GM18499 (cell line): ENCODE measurements around the gene POGZ.

Source experiments
- ATAC-seq: cut with Tn5 transposase; IDR thresholded peaks from one replicate; pipeline ENCODE4 v1.9.1; 2021; ENCODE audit warnings: moderate number of reproducible peaks; ENCODE audit not compliant: insufficient read depth, unreplicated experiment

The POGZ gene, protein sequence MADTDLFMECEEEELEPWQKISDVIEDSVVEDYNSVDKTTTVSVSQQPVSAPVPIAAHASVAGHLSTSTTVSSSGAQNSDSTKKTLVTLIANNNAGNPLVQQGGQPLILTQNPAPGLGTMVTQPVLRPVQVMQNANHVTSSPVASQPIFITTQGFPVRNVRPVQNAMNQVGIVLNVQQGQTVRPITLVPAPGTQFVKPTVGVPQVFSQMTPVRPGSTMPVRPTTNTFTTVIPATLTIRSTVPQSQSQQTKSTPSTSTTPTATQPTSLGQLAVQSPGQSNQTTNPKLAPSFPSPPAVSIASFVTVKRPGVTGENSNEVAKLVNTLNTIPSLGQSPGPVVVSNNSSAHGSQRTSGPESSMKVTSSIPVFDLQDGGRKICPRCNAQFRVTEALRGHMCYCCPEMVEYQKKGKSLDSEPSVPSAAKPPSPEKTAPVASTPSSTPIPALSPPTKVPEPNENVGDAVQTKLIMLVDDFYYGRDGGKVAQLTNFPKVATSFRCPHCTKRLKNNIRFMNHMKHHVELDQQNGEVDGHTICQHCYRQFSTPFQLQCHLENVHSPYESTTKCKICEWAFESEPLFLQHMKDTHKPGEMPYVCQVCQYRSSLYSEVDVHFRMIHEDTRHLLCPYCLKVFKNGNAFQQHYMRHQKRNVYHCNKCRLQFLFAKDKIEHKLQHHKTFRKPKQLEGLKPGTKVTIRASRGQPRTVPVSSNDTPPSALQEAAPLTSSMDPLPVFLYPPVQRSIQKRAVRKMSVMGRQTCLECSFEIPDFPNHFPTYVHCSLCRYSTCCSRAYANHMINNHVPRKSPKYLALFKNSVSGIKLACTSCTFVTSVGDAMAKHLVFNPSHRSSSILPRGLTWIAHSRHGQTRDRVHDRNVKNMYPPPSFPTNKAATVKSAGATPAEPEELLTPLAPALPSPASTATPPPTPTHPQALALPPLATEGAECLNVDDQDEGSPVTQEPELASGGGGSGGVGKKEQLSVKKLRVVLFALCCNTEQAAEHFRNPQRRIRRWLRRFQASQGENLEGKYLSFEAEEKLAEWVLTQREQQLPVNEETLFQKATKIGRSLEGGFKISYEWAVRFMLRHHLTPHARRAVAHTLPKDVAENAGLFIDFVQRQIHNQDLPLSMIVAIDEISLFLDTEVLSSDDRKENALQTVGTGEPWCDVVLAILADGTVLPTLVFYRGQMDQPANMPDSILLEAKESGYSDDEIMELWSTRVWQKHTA (N-terminal part only)

DNA sequence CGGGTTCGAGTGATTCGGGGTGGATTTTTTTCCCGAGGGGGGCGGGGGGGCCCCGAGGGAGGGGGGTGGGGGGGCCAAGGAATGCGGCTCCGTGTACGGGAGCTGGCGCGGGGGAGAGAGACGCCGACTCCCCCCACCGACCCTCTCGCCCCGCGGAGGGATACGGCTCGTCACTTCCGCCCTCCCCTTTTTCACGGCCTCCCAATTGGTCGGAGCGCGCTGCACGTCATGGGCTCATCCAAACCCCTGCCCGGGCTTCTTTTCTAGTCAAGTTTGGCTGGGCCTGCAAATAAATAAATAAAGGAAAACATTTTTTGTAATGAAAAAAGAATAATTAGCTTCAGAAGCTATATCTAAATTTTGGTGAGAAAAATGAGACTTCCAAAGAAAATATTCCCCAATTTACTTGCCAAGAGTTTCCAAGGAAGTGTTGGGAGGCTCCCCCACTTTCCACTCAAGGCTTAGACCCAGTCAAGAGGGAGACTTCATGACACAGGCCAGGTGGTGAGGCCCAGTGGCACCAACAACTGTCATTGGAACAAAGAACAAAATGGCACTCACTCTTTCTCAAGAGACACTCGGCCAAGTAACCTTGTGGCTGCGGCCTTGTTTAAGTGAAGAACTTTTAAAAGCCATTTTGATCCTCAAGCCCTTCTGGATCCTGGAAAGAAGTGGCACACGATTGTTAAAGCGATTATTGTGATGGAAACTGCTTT lies at the start of gene POGZ:
Gene POGZ (minus strand): TSS at position 164 of the 716 bp plus-strand sequence. CDS start 17,290 bp downstream, outside the sequence.
- ATAC-seq, result no peak

GRCh38 chr1:151508833-151509232 lies 49.5 kb upstream of the POGZ start:
- ATAC-seq, result no peak

- no peak for ATAC-seq
Observed at GRCh38 chr1:151504759-151505158, 45.5 kb upstream of the POGZ start.

DNA sequence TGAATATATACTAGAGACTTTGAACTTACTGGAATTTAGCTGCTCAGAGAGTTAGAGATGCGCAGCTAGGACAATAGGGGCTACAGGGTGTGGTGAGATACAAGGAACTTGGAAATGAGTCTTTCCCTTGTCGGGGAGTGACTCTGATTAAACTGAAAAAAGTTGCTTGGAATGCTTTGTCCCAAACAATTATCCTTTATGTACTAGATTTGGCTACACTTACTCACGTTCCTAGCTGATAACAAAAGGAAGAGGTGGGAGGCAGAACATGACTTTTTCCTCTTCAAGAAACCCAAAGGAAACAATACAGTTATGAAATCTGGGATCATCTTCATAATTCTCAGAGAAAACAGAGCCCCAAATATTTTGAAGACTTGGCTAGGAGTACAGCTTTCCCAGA lies 45.0 kb upstream of the POGZ start:
- no peak for ATAC-seq

DNA sequence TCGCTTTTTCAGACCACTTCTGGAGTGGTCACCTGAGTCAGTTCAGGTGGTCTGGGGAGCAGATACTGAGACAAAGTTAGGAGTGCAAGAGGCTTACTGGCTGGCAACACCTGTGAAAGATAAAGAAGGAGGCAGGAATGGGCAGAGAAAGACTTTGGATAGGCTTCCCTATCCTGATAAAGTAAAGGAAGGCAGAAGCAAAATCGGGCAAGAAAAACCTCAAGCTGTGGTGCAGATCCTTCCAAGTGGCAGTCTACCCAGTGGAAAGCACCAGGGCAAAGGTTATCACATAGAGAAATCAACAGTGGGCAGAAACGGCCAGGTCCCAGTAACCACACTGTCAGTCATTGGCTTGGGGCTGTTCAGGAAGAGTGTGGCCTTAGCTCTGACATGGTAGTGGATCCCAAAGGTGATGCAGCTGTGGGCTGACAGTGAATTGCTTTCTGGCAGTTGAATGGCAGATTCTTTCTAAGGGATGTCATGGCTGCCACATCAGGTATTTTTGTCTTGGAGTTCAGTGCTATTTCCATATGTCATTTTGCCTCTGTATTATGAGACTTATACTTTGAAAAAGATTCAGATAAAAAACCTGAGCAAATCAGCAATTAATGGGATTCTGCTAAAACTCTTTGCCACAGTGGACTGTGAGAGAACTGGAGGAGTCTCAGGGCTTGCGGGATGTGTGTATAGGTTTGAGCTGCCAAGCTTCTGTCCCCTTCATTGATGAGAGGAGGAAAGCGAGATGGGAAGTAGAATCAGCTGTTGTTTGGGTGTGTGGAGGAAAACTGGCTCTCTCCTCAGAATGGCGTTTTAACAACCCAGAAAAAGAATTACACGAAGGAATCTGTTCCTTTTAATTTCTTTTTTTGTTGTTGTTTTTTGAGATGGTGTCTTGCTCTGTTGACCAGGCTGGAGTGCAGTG lies 43.8 kb upstream of the POGZ start:
- no peak for ATAC-seq

- ATAC-seq, result no peak
Observed at GRCh38 chr1:151502035-151502700, 42.9 kb upstream of the POGZ start.

GRCh38 chr1:151501474-151501873 lies 42.2 kb upstream of the POGZ start:
- ATAC-seq, result no peak

DNA sequence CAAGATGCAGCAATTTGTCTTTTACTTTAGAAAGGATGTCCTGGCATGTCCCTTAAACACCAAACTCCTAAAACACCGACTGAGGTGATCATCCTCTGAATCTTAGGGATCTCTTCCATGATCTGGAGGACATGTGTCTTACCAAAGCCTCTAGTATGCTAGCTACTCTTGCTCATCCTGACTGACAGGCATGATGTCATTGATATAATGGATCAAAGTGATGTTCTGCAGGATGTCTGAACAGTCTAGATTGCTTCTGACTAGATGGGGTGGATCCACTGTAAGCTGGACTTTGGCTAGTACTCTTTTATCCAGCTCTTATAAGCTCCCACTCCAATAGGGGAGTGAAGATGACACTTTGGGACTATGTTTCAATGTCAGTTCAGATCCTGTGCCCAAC lies 40.6 kb upstream of the POGZ start:
- no peak for ATAC-seq

DNA sequence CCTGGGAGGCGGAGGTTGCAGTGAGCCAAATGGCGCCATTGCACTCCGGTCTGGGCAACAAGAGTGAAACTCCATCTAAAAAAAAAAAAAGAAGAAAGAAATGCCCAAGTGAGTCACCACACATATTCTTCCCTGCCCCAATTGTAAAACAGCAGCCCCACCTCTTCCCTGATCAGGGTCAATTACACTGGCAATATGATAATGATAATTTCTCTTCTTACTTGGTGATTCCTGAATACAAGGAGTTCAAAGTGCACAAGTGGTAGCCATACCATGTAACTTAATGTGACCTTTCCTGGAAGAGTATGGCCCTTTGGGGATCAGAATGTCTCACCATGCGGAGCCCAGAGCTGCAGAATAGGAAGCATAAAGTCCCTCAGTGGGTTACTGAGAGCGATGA lies 40.1 kb upstream of the POGZ start:
- no peak for ATAC-seq

DNA sequence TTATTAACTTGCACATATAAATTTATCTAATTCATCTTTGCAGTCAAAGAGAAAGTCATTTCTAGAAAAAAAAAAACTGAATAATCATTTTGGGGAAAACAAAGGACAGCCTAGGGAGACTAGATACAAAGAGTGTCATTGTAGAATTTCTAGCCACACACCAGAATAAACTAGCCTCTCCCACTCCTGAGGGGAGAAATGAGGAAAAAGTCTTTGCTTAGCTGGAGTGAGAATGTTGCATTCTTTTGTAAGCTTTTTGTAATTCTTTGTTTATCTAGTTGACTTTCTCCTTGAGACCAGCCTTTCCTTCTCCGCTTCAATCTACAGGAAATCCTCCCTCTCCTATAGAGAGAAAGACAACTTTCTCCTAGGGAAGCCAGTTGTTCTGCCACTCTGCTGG lies 36.0 kb upstream of the POGZ start:
- no peak for ATAC-seq

GRCh38 chr1:151494741-151495281 lies 35.5 kb upstream of the POGZ start:
- no peak for ATAC-seq

GRCh38 chr1:151493042-151493441 lies 33.7 kb upstream of the POGZ start:
- ATAC-seq, result no peak

DNA sequence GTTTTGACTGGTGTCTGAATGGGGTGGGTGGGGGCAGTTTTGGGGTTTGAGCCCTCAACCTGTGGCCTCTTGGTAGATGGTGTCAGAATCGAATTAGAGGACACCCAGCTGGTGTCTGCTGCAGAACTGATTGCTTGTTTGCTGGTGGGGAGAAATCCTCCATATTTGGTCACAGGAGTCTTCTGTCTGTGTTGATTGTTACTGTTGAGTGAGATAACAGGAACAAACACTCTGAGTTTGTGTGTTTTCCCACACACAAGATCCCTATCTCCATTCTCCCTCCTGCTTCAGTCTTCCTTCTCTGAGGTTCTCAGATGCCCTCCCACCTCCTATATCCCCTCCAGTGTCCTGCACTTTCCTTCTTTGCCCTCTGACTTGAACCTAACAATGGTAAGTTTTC lies 32.8 kb upstream of the POGZ start:
- ATAC-seq, result no peak

GRCh38 chr1:151491641-151492040 lies 32.3 kb upstream of the POGZ start:
- ATAC-seq, result no peak

DNA sequence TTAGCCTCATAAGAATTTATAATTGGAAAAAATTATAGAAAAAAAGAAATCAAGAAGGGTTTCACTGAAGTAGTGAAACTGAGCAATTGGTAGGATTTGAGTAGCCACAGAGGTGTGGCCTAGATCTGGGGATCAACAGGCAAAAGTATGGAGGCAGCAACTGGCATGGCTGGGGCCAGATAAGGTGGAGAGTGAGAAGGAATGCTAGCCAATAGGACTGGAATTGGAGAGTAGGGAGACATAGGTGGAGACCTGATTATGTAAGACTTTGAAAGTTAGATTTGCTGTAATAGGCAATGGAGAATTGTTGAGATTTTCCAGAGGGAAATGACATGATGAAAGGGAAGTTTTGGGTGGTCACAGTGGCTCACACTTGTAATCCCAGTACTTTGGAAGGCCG lies 27.3 kb upstream of the POGZ start:
- ATAC-seq, result no peak

GRCh38 chr1:151485685-151486255 lies 26.5 kb upstream of the POGZ start:
- no peak for ATAC-seq

- ATAC-seq, result no peak
Observed at GRCh38 chr1:151482017-151482416, 22.7 kb upstream of the POGZ start.

DNA sequence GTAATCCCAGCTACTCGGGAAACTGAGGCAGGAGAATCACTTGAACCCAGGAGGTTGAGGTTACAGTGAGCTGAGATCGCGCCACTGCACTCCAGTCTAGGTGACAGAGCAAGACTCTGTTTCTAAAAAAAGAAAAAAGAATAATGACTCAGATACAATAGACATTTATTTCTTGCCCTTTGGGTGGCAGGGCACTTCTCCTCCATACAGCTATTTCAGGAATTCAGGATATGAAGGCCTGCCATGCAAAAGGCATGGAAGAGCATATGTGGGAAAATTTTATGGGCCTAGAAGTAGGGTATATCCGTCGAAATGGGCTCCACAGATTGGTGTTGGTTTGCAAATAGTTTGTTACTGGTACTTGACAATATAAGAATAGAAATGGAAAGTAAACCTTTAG lies 20.2 kb upstream of the POGZ start:
- ATAC-seq, result no peak
